Measurements from ENCODE around the gene KIF1B.

Gene KIF1B

GRCh38 chr1:10353693-10354092, 143.3 kb downstream of the KIF1B start:
- peak overlapping the region; percentile 25 for H3K27ac ChIP-seq (replicated peaks; ENCODE audit: low read length)

GRCh38 chr1:10360045-10360444, 149.7 kb downstream of the KIF1B start:
- peaks cover 15 to 84% of the 10 kb centered on the region in 2 donors for H3K36me3 ChIP-seq (replicated peaks in 1 of 2; ENCODE audit: control insufficient read depth in 2 of 2, insufficient read depth in 2 of 2, low read length in 2 of 2)
- DNase-seq (ENCODE audit: low spot score) = no peak
- no peak overlapping the region for H2AFZ ChIP-seq (ENCODE audit: low read length)
- no peak overlapping the region for H3K4me2 ChIP-seq (ENCODE audit: insufficient read depth, low read length, poor library complexity, severe bottlenecking)
- no peak overlapping the region for H3K14ac ChIP-seq (ENCODE audit: low read length)
- no peak overlapping the region for H2BK12ac ChIP-seq (ENCODE audit: low read length)
- H2BK15ac ChIP-seq (ENCODE audit: low read length) = no peak overlapping the region
- H3K9me3 ChIP-seq (replicated peaks in 1 of 2; ENCODE audit: control insufficient read depth in 2 of 2, insufficient read depth in 1 of 2, low read depth in 1 of 2, low read length in 2 of 2) = no peaks in the 10 kb centered on the region
- H2AK5ac ChIP-seq (ENCODE audit: low read depth, low read length) = no peak overlapping the region
- no peak overlapping the region for H3K4ac ChIP-seq (ENCODE audit: low read length)
- no peaks in the 10 kb centered on the region for H3K27me3 ChIP-seq (ENCODE audit: control insufficient read depth in 3 of 3, insufficient read depth in 3 of 3, low read depth in 1 of 3, low read length in 3 of 3)
- H2BK5ac ChIP-seq (ENCODE audit: low read length) = no peak overlapping the region
- no peak overlapping the region for H3K9ac ChIP-seq (ENCODE audit: low read depth, low read length, poor library complexity)
- no peaks in the 10 kb centered on the region for H3K4me1 ChIP-seq (ENCODE audit: control insufficient read depth in 2 of 2, insufficient read depth in 1 of 2, low read depth in 1 of 2, low read length in 2 of 2)
- H4K8ac ChIP-seq (ENCODE audit: low read depth, low read length) = no peak overlapping the region
- H3K79me1 ChIP-seq (ENCODE audit: low read depth, low read length) = no peaks in the 10 kb centered on the region
- whole genome bisulfite sequencing, 2 donors (ENCODE audit: extremely low coverage in 2 of 2, insufficient read length in 2 of 2, insufficient replicate concordance in 1 of 2) = no CpG with 5 or more reads among the region's 1 CpG
- H3K23ac ChIP-seq (ENCODE audit: low read depth, low read length, poor library complexity) = no peak overlapping the region
- H3K4me3 ChIP-seq (ENCODE audit: low read length in 2 of 2) = no peak overlapping the region
- H2BK120ac ChIP-seq (ENCODE audit: low read depth, low read length) = no peak overlapping the region
- H3K27ac ChIP-seq (replicated peaks; ENCODE audit: low read length) = no peak overlapping the region
- no peak overlapping the region for H3K18ac ChIP-seq (ENCODE audit: low read length)
- H4K91ac ChIP-seq (ENCODE audit: low read depth, low read length, poor library complexity) = no peak overlapping the region

More at GRCh38 chr1:10353693-10354092, 143.3 kb downstream of the KIF1B start:
- no peak overlapping the region for H3K23ac ChIP-seq (ENCODE audit: low read depth, low read length, poor library complexity)
- H3K4me1 ChIP-seq (ENCODE audit: control insufficient read depth in 2 of 2, insufficient read depth in 1 of 2, low read depth in 1 of 2, low read length in 2 of 2) = peaks cover 0 to 3% of the 10 kb centered on the region in 2 donors
- no peak overlapping the region for H4K8ac ChIP-seq (ENCODE audit: low read depth, low read length)
- H2BK120ac ChIP-seq (ENCODE audit: low read depth, low read length) = no peak overlapping the region
- H2AK5ac ChIP-seq (ENCODE audit: low read depth, low read length) = no peak overlapping the region
- WGBS, 2 donors (ENCODE audit: extremely low coverage in 2 of 2, insufficient read length in 2 of 2, insufficient replicate concordance in 1 of 2) = no CpG with 5 or more reads among the region's 2 CpGs
- no peaks in the 10 kb centered on the region for H3K9me3 ChIP-seq (replicated peaks in 1 of 2; ENCODE audit: control insufficient read depth in 2 of 2, insufficient read depth in 1 of 2, low read depth in 1 of 2, low read length in 2 of 2)
- no peak overlapping the region for H3K9ac ChIP-seq (ENCODE audit: low read depth, low read length, poor library complexity)
- no peak overlapping the region for H2BK5ac ChIP-seq (ENCODE audit: low read length)
- H3K4me3 ChIP-seq (ENCODE audit: low read length in 2 of 2) = no peak overlapping the region
- no peak for DNase-seq (ENCODE audit: low spot score)
- no peak overlapping the region for H2BK15ac ChIP-seq (ENCODE audit: low read length)
- H2AFZ ChIP-seq (ENCODE audit: low read length) = no peak overlapping the region
- no peaks in the 10 kb centered on the region for H3K27me3 ChIP-seq (ENCODE audit: control insufficient read depth in 3 of 3, insufficient read depth in 3 of 3, low read depth in 1 of 3, low read length in 3 of 3)
- H4K91ac ChIP-seq (ENCODE audit: low read depth, low read length, poor library complexity) = no peak overlapping the region
- no peak overlapping the region for H3K4ac ChIP-seq (ENCODE audit: low read length)
- no peak overlapping the region for H2BK12ac ChIP-seq (ENCODE audit: low read length)
- H3K18ac ChIP-seq (ENCODE audit: low read length) = no peak overlapping the region
- H3K14ac ChIP-seq (ENCODE audit: low read length) = no peak overlapping the region
- H3K36me3 ChIP-seq (replicated peaks in 1 of 2; ENCODE audit: control insufficient read depth in 2 of 2, insufficient read depth in 2 of 2, low read length in 2 of 2) = peaks cover 6 to 89% of the 10 kb centered on the region in 2 donors
- no peak overlapping the region for H3K4me2 ChIP-seq (ENCODE audit: insufficient read depth, low read length, poor library complexity, severe bottlenecking)
- H3K79me1 ChIP-seq (ENCODE audit: low read depth, low read length) = no peaks in the 10 kb centered on the region

GRCh38 chr1:10361515-10361914, 151.1 kb downstream of the KIF1B start:
- no peak overlapping the region for H4K91ac ChIP-seq (ENCODE audit: low read depth, low read length, poor library complexity)
- no peak overlapping the region for H3K4me3 ChIP-seq (ENCODE audit: low read length in 2 of 2)
- no peak overlapping the region for H2AFZ ChIP-seq (ENCODE audit: low read length)
- peaks cover 25 to 85% of the 10 kb centered on the region in 2 donors for H3K36me3 ChIP-seq (replicated peaks in 1 of 2; ENCODE audit: control insufficient read depth in 2 of 2, insufficient read depth in 2 of 2, low read length in 2 of 2)
- H2BK120ac ChIP-seq (ENCODE audit: low read depth, low read length) = no peak overlapping the region
- no peak overlapping the region for H3K23ac ChIP-seq (ENCODE audit: low read depth, low read length, poor library complexity)
- H2BK15ac ChIP-seq (ENCODE audit: low read length) = no peak overlapping the region
- no peak for DNase-seq (ENCODE audit: low spot score)
- H3K9me3 ChIP-seq (replicated peaks in 1 of 2; ENCODE audit: control insufficient read depth in 2 of 2, insufficient read depth in 1 of 2, low read depth in 1 of 2, low read length in 2 of 2) = no peaks in the 10 kb centered on the region
- no peak overlapping the region for H4K8ac ChIP-seq (ENCODE audit: low read depth, low read length)
- H2BK5ac ChIP-seq (ENCODE audit: low read length) = no peak overlapping the region
- no CpG with 5 or more reads among the region's 10 CpGs for WGBS, 2 donors (ENCODE audit: extremely low coverage in 2 of 2, insufficient read length in 2 of 2, insufficient replicate concordance in 1 of 2)
- H3K4ac ChIP-seq (ENCODE audit: low read length) = no peak overlapping the region
- H2AK5ac ChIP-seq (ENCODE audit: low read depth, low read length) = no peak overlapping the region
- H3K4me1 ChIP-seq (ENCODE audit: control insufficient read depth in 2 of 2, insufficient read depth in 1 of 2, low read depth in 1 of 2, low read length in 2 of 2) = no peaks in the 10 kb centered on the region
- no peak overlapping the region for H3K27ac ChIP-seq (replicated peaks; ENCODE audit: low read length)
- H2BK12ac ChIP-seq (ENCODE audit: low read length) = no peak overlapping the region
- H3K18ac ChIP-seq (ENCODE audit: low read length) = no peak overlapping the region
- no peaks in the 10 kb centered on the region for H3K79me1 ChIP-seq (ENCODE audit: low read depth, low read length)
- H3K4me2 ChIP-seq (ENCODE audit: insufficient read depth, low read length, poor library complexity, severe bottlenecking) = no peak overlapping the region
- H3K14ac ChIP-seq (ENCODE audit: low read length) = no peak overlapping the region
- no peaks in the 10 kb centered on the region for H3K27me3 ChIP-seq (ENCODE audit: control insufficient read depth in 3 of 3, insufficient read depth in 3 of 3, low read depth in 1 of 3, low read length in 3 of 3)
- no peak overlapping the region for H3K9ac ChIP-seq (ENCODE audit: low read depth, low read length, poor library complexity)

GRCh38 chr1:10368194-10368593, 157.8 kb downstream of the KIF1B start:
- H3K79me1 ChIP-seq (ENCODE audit: low read depth, low read length) = no peaks in the 10 kb centered on the region
- H2BK12ac ChIP-seq (ENCODE audit: low read length) = no peak overlapping the region
- no peak for DNase-seq (ENCODE audit: low spot score)
- WGBS, 2 donors (ENCODE audit: extremely low coverage in 2 of 2, insufficient read length in 2 of 2, insufficient replicate concordance in 1 of 2) = no CpG with 5 or more reads among the region's 6 CpGs
- no peaks in the 10 kb centered on the region for H3K27me3 ChIP-seq (ENCODE audit: control insufficient read depth in 3 of 3, insufficient read depth in 3 of 3, low read depth in 1 of 3, low read length in 3 of 3)
- no peaks in the 10 kb centered on the region for H3K4me1 ChIP-seq (ENCODE audit: control insufficient read depth in 2 of 2, insufficient read depth in 1 of 2, low read depth in 1 of 2, low read length in 2 of 2)
- no peak overlapping the region for H4K8ac ChIP-seq (ENCODE audit: low read depth, low read length)
- H3K36me3 ChIP-seq (replicated peaks in 1 of 2; ENCODE audit: control insufficient read depth in 2 of 2, insufficient read depth in 2 of 2, low read length in 2 of 2) = peaks cover 25 to 87% of the 10 kb centered on the region in 2 donors
- H2AK5ac ChIP-seq (ENCODE audit: low read depth, low read length) = no peak overlapping the region
- no peak overlapping the region for H3K18ac ChIP-seq (ENCODE audit: low read length)
- H3K4me3 ChIP-seq (ENCODE audit: low read length in 2 of 2) = no peak overlapping the region
- H3K27ac ChIP-seq (replicated peaks; ENCODE audit: low read length) = no peak overlapping the region
- no peak overlapping the region for H3K4me2 ChIP-seq (ENCODE audit: insufficient read depth, low read length, poor library complexity, severe bottlenecking)
- H3K9ac ChIP-seq (ENCODE audit: low read depth, low read length, poor library complexity) = no peak overlapping the region
- no peak overlapping the region for H2BK5ac ChIP-seq (ENCODE audit: low read length)
- H3K23ac ChIP-seq (ENCODE audit: low read depth, low read length, poor library complexity) = no peak overlapping the region
- H2AFZ ChIP-seq (ENCODE audit: low read length) = no peak overlapping the region
- no peak overlapping the region for H4K91ac ChIP-seq (ENCODE audit: low read depth, low read length, poor library complexity)
- no peak overlapping the region for H3K14ac ChIP-seq (ENCODE audit: low read length)
- H2BK15ac ChIP-seq (ENCODE audit: low read length) = no peak overlapping the region
- H3K4ac ChIP-seq (ENCODE audit: low read length) = no peak overlapping the region
- H2BK120ac ChIP-seq (ENCODE audit: low read depth, low read length) = no peak overlapping the region
- H3K9me3 ChIP-seq (replicated peaks in 1 of 2; ENCODE audit: control insufficient read depth in 2 of 2, insufficient read depth in 1 of 2, low read depth in 1 of 2, low read length in 2 of 2) = no peaks in the 10 kb centered on the region

Data from neuronal stem cell (in vitro differentiated cells).